Measurements from ENCODE around the gene MC3R. TPM values are rescaled to one million over a fixed set of nuclear protein-coding genes. Genes with fewer than 3 reads are reported as not detected.

Gene MC3R
- total RNA-seq, 1 experiment from 2014 or later: not detected

GRCh38 chr20:56222945-56223344, 25.6 kb upstream of the MC3R start:
- Histone ChIP-seq H4K20me1 (ENCODE audit: insufficient read depth) (no peaks in the 10 kb centered on the region), H3K36me3 (ENCODE audit: control insufficient read depth in 1 of 2, insufficient read depth in 2 of 2, low read length in 2 of 2) (no peaks in the 10 kb centered on the region), H3K27ac (ENCODE audit: low read depth, low read length) (no peak overlapping the region), H3K79me2 (ENCODE audit: insufficient read depth, low read length) (no peaks in the 10 kb centered on the region), H3K4me2 (ENCODE audit: low read length) (no peak overlapping the region), H3K4me1 (ENCODE audit: control insufficient read depth in 1 of 2, insufficient read depth in 2 of 2, low read length in 2 of 2) (no peaks in the 10 kb centered on the region), H2AFZ (ENCODE audit: low read depth, low read length, poor library complexity, severe bottlenecking) (no peak overlapping the region), H3K9ac (ENCODE audit: low read length) (no peak overlapping the region), H3K4me3 (replicated peaks in 1 of 2; ENCODE audit: low read depth in 1 of 2, low read length in 2 of 2) (no peak overlapping the region), H3K27me3 (ENCODE audit: insufficient read depth, low read length) (no peaks in the 10 kb centered on the region), H3K9me2 (ENCODE audit: insufficient read depth) (no peaks in the 10 kb centered on the region), H3K9me3 (ENCODE audit: control insufficient read depth in 1 of 2, insufficient read depth in 1 of 2, low read depth in 1 of 2, low read length in 2 of 2) (no peaks in the 10 kb centered on the region)
- intact Hi-C loops (cut with micrococcal nuclease): no loop called here
- POLR2A ChIA-PET: no interaction called here
- no peak for ATAC-seq
- RAD21 ChIA-PET (ENCODE audit: low non-redundant PET in 1 of 2, low total read pairs in 2 of 2, uncharacterized antibody in 2 of 2, unreplicated experiment in 2 of 2): no interaction called here
- TF ChIP-seq SIN3A (IDR thresholded peaks at IDR 0.05; ENCODE audit: low read depth) (no peak), EZH2phosphoT487 (IDR thresholded peaks at IDR 0.05; ENCODE audit: borderline replicate concordance) (no peak), EZH2 (IDR thresholded peaks at IDR 0.05) (no peak), ATF3 (IDR thresholded peaks at IDR 0.05) (no peak), ELF1 (IDR thresholded peaks at IDR 0.05; ENCODE audit: borderline replicate concordance, low read depth) (no peak), TCF7L2 (IDR thresholded peaks at IDR 0.05; ENCODE audit: borderline replicate concordance, extremely low read depth, insufficient read depth, insufficient read length) (no peak), SP1 (IDR thresholded peaks at IDR 0.05; ENCODE audit: low read depth) (no peak), ZNF274 (IDR thresholded peaks at IDR 0.05; ENCODE audit: low read depth, low read length) (no peak), EGR1 (IDR thresholded peaks at IDR 0.05; ENCODE audit: low read depth) (no peak), RAD21 (IDR thresholded peaks at IDR 0.05; ENCODE audit: low read depth) (no peak), ZFX (IDR thresholded peaks at IDR 0.05) (no peak), CBX3 (IDR thresholded peaks at IDR 0.05; ENCODE audit: low read depth) (no peak), JUND (IDR thresholded peaks at IDR 0.05) (no peak), CEBPB (IDR thresholded peaks at IDR 0.05; ENCODE audit: low read depth) (no peak), POLR2A (IDR thresholded peaks at IDR 0.05; ENCODE audit: borderline replicate concordance, extremely low read depth, insufficient read depth, insufficient read length) (no peak), CTCF (IDR thresholded peaks at IDR 0.05 in 2 of 3, conservative IDR thresholded peaks at IDR 0.05 in 1 of 3; ENCODE audit: borderline replicate concordance in 1 of 3, insufficient read depth in 1 of 3, low read depth in 2 of 3, low read length in 2 of 3) (no peak), POLR2AphosphoS5 (IDR thresholded peaks at IDR 0.05; ENCODE audit: low read depth, low read length) (no peak), MAX (IDR thresholded peaks at IDR 0.05) (no peak)
- TF ChIP-seq, protein P1, sequence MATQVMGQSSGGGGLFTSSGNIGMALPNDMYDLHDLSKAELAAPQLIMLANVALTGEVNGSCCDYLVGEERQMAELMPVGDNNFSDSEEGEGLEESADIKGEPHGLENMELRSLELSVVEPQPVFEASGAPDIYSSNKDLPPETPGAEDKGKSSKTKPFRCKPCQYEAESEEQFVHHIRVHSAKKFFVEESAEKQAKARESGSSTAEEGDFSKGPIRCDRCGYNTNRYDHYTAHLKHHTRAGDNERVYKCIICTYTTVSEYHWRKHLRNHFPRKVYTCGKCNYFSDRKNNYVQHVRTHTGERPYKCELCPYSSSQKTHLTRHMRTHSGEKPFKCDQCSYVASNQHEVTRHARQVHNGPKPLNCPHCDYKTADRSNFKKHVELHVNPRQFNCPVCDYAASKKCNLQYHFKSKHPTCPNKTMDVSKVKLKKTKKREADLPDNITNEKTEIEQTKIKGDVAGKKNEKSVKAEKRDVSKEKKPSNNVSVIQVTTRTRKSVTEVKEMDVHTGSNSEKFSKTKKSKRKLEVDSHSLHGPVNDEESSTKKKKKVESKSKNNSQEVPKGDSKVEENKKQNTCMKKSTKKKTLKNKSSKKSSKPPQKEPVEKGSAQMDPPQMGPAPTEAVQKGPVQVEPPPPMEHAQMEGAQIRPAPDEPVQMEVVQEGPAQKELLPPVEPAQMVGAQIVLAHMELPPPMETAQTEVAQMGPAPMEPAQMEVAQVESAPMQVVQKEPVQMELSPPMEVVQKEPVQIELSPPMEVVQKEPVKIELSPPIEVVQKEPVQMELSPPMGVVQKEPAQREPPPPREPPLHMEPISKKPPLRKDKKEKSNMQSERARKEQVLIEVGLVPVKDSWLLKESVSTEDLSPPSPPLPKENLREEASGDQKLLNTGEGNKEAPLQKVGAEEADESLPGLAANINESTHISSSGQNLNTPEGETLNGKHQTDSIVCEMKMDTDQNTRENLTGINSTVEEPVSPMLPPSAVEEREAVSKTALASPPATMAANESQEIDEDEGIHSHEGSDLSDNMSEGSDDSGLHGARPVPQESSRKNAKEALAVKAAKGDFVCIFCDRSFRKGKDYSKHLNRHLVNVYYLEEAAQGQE (IDR thresholded peaks at IDR 0.05; ENCODE audit: low read depth): no peak
- no peak for DNase-seq (ENCODE audit: low read depth, low spot score)
- BruUV-seq (replicated peaks): no TSS peak
- CTCF ChIA-PET: no interaction called here
